ENCODE data around the gene LRRTM3.

DNA sequence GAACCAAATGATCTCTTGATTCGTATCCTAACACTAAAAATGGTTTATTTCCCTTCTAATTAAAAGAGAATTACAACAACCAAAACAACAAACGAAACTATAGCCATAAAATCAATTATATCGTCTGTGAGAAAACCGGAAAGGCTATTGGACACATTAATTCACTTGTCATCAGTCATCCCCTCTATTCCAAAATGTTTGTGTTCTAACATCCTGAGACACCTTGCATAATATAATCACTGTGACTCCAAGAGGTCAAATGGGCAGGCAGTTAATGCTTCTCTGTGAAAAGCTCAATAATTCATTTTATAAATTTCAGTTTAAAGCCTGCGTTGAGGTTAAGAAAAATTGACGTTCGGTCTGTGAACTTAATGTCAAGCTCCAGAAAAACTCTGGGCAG is 463 bp upstream of the LRRTM3 start:
- TF ChIP-seq ZNF571 (tag by site-specific recombination; IDR thresholded peaks at IDR 0.05) (no peak), SALL2 (tag by site-specific recombination; IDR thresholded peaks at IDR 0.05; ENCODE audit: borderline replicate concordance) (no peak), ZNF561 (tag by site-specific recombination; IDR thresholded peaks at IDR 0.05; ENCODE audit: borderline replicate concordance) (no peak), ZNF2 (tag by site-specific recombination; IDR thresholded peaks at IDR 0.05) (no peak), ZBTB1 (tag by site-specific recombination; IDR thresholded peaks at IDR 0.05) (no peak)
- TF ChIP-seq, protein P1, sequence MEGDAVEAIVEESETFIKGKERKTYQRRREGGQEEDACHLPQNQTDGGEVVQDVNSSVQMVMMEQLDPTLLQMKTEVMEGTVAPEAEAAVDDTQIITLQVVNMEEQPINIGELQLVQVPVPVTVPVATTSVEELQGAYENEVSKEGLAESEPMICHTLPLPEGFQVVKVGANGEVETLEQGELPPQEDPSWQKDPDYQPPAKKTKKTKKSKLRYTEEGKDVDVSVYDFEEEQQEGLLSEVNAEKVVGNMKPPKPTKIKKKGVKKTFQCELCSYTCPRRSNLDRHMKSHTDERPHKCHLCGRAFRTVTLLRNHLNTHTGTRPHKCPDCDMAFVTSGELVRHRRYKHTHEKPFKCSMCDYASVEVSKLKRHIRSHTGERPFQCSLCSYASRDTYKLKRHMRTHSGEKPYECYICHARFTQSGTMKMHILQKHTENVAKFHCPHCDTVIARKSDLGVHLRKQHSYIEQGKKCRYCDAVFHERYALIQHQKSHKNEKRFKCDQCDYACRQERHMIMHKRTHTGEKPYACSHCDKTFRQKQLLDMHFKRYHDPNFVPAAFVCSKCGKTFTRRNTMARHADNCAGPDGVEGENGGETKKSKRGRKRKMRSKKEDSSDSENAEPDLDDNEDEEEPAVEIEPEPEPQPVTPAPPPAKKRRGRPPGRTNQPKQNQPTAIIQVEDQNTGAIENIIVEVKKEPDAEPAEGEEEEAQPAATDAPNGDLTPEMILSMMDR (tag by site-specific recombination; IDR thresholded peaks at IDR 0.05): no peak
- TF ChIP-seq, protein P2, sequence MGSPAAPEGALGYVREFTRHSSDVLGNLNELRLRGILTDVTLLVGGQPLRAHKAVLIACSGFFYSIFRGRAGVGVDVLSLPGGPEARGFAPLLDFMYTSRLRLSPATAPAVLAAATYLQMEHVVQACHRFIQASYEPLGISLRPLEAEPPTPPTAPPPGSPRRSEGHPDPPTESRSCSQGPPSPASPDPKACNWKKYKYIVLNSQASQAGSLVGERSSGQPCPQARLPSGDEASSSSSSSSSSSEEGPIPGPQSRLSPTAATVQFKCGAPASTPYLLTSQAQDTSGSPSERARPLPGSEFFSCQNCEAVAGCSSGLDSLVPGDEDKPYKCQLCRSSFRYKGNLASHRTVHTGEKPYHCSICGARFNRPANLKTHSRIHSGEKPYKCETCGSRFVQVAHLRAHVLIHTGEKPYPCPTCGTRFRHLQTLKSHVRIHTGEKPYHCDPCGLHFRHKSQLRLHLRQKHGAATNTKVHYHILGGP (tag by site-specific recombination; IDR thresholded peaks at IDR 0.05): no peak
- TF ChIP-seq, protein P3, sequence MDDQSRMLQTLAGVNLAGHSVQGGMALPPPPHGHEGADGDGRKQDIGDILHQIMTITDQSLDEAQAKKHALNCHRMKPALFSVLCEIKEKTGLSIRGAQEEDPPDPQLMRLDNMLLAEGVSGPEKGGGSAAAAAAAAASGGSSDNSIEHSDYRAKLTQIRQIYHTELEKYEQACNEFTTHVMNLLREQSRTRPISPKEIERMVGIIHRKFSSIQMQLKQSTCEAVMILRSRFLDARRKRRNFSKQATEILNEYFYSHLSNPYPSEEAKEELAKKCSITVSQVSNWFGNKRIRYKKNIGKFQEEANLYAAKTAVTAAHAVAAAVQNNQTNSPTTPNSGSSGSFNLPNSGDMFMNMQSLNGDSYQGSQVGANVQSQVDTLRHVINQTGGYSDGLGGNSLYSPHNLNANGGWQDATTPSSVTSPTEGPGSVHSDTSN (CRISPR knock-in tag; IDR thresholded peaks at IDR 0.05): no peak
- TF ChIP-seq, protein P4, sequence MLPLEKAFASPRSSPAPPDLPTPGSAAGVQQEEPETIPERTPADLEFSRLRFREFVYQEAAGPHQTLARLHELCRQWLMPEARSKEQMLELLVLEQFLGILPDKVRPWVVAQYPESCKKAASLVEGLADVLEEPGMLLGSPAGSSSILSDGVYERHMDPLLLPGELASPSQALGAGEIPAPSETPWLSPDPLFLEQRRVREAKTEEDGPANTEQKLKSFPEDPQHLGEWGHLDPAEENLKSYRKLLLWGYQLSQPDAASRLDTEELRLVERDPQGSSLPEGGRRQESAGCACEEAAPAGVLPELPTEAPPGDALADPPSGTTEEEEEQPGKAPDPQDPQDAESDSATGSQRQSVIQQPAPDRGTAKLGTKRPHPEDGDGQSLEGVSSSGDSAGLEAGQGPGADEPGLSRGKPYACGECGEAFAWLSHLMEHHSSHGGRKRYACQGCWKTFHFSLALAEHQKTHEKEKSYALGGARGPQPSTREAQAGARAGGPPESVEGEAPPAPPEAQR (tag by site-specific recombination; IDR thresholded peaks at IDR 0.05): no peak
- TF ChIP-seq, protein P5, sequence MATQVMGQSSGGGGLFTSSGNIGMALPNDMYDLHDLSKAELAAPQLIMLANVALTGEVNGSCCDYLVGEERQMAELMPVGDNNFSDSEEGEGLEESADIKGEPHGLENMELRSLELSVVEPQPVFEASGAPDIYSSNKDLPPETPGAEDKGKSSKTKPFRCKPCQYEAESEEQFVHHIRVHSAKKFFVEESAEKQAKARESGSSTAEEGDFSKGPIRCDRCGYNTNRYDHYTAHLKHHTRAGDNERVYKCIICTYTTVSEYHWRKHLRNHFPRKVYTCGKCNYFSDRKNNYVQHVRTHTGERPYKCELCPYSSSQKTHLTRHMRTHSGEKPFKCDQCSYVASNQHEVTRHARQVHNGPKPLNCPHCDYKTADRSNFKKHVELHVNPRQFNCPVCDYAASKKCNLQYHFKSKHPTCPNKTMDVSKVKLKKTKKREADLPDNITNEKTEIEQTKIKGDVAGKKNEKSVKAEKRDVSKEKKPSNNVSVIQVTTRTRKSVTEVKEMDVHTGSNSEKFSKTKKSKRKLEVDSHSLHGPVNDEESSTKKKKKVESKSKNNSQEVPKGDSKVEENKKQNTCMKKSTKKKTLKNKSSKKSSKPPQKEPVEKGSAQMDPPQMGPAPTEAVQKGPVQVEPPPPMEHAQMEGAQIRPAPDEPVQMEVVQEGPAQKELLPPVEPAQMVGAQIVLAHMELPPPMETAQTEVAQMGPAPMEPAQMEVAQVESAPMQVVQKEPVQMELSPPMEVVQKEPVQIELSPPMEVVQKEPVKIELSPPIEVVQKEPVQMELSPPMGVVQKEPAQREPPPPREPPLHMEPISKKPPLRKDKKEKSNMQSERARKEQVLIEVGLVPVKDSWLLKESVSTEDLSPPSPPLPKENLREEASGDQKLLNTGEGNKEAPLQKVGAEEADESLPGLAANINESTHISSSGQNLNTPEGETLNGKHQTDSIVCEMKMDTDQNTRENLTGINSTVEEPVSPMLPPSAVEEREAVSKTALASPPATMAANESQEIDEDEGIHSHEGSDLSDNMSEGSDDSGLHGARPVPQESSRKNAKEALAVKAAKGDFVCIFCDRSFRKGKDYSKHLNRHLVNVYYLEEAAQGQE (tag by site-specific recombination; IDR thresholded peaks at IDR 0.05): no peak

Data from HEK293 (cell line).